ENCODE results near the gene GPR183. TPM values are rescaled to one million over a fixed set of nuclear protein-coding genes. Genes with fewer than 3 reads are reported as not detected.

Gene GPR183
- total RNA-seq, 1 experiment from 2014 or later: 0.30 TPM

- peaks cover 2 to 3% of the 10 kb centered on the region in 2 experiments; a peak in 1 of 4 replicates for H3K36me3 ChIP-seq (ENCODE audit: control insufficient read depth in 1 of 2, insufficient read depth in 2 of 2, low read length in 2 of 2)
- TF ChIP-seq POLR2A (IDR thresholded peaks at IDR 0.05; ENCODE audit: borderline replicate concordance, extremely low read depth, insufficient read depth, insufficient read length) (no peak), ZFX (IDR thresholded peaks at IDR 0.05) (no peak), POLR2AphosphoS5 (IDR thresholded peaks at IDR 0.05; ENCODE audit: low read depth, low read length) (no peak), EGR1 (IDR thresholded peaks at IDR 0.05; ENCODE audit: low read depth) (no peak), CTCF (IDR thresholded peaks at IDR 0.05 in 2 of 3, conservative IDR thresholded peaks at IDR 0.05 in 1 of 3; ENCODE audit: borderline replicate concordance in 1 of 3, insufficient read depth in 1 of 3, low read depth in 2 of 3, low read length in 2 of 3) (no peak), EZH2 (IDR thresholded peaks at IDR 0.05) (no peak), SP1 (IDR thresholded peaks at IDR 0.05; ENCODE audit: low read depth) (no peak), SRF (IDR thresholded peaks at IDR 0.05; ENCODE audit: low read depth) (no peak), CBX3 (IDR thresholded peaks at IDR 0.05; ENCODE audit: low read depth) (no peak), JUND (IDR thresholded peaks at IDR 0.05) (no peak), RAD21 (IDR thresholded peaks at IDR 0.05; ENCODE audit: low read depth) (no peak), ELF1 (IDR thresholded peaks at IDR 0.05; ENCODE audit: borderline replicate concordance, low read depth) (no peak), CEBPB (IDR thresholded peaks at IDR 0.05; ENCODE audit: low read depth) (no peak), ZBTB33 (IDR thresholded peaks at IDR 0.05; ENCODE audit: extremely low read depth, insufficient replicate concordance, low read length) (no peak)
- no TSS peak for BruUV-seq (replicated peaks)
- DNase-seq (ENCODE audit: low read depth, low spot score): no peak
- no peaks in the 10 kb centered on the region for H3K9me3 ChIP-seq (ENCODE audit: control insufficient read depth in 1 of 2, insufficient read depth in 1 of 2, low read depth in 1 of 2, low read length in 2 of 2)
- H3K79me2 ChIP-seq (ENCODE audit: insufficient read depth, low read length): no peaks in the 10 kb centered on the region
- no peaks in the 10 kb centered on the region for H3K9me2 ChIP-seq (ENCODE audit: insufficient read depth)
- intact Hi-C loops (cut with micrococcal nuclease): no loop called here
- H2AFZ ChIP-seq (ENCODE audit: low read depth, low read length, poor library complexity, severe bottlenecking): no peak overlapping the region
- ATAC-seq: no peak
- CTCF ChIA-PET: interaction anchor here (0.6 to 1.6 kb wide), 3 partner anchors 9 to 81 kb away, joined by 3 to 6 read pairs (median 3); no protein-coding TSS in a partner anchor
- RAD21 ChIA-PET (ENCODE audit: low non-redundant PET in 1 of 2, low total read pairs in 2 of 2, uncharacterized antibody in 2 of 2, unreplicated experiment in 2 of 2): no interaction called here
- H4K20me1 ChIP-seq (ENCODE audit: insufficient read depth): no peaks in the 10 kb centered on the region
- H3K9ac ChIP-seq (ENCODE audit: low read length): no peak overlapping the region
- no peaks in the 10 kb centered on the region for H3K27me3 ChIP-seq (ENCODE audit: insufficient read depth, low read length)
- no peaks in the 10 kb centered on the region for H3K4me1 ChIP-seq (ENCODE audit: control insufficient read depth in 1 of 2, insufficient read depth in 2 of 2, low read length in 2 of 2)
- H3K4me2 ChIP-seq (ENCODE audit: low read length): no peak overlapping the region
- POLR2A ChIA-PET: no interaction called here
- H3K4me3 ChIP-seq (replicated peaks in 1 of 2; ENCODE audit: low read depth in 1 of 2, low read length in 2 of 2): no peak overlapping the region
- no peak overlapping the region for H3K27ac ChIP-seq (ENCODE audit: low read depth, low read length)
These were observed 49.9 kb downstream of the GPR183 start for GRCh38 chr13:99257291-99257690.

Data from HCT116 (cell line).